Natural killer cell (primary cell): ENCODE data around the gene CYP4V2. TPM values are rescaled to one million over a fixed set of nuclear protein-coding genes. Genes with fewer than 3 reads are reported as not detected.

Source experiments
- ATAC-seq, 3 donors: fragments of 150-1000 bp in 2 of 3; fragments of 200-7000 bp in 1 of 3; cut with Tn5 transposase; 1 replicate in 1 of 3; 2 replicates in 2 of 3; pipeline ENCODE4 v1.10.0; 2021; ENCODE audit warnings: mild to moderate bottlenecking in 2 of 3, moderate library complexity in 2 of 3
- DNase-seq, 2 donors: peaks; one replicate each; pipeline versions ENCODE4 v3.0.0 to v3.0.0-alpha.2; 2013 to 2021; ENCODE audit warnings: mixed read lengths in 1 of 2
- H3K27ac ChIP-seq: one replicate; pipeline ENCODE4 v1.5.1; 2013; ENCODE audit warnings: mild to moderate bottlenecking, low read length
- H3K27me3 ChIP-seq: one replicate; pipeline ENCODE4 v1.6.1; 2013; ENCODE audit warnings: low read length; ENCODE audit not compliant: control insufficient read depth, insufficient read depth
- H3K36me3 ChIP-seq: one replicate; pipeline ENCODE4 v1.6.1; 2013; ENCODE audit warnings: low read length; ENCODE audit not compliant: control insufficient read depth, insufficient read depth
- H3K4me1 ChIP-seq: one replicate; pipeline ENCODE4 v1.6.1; 2013; ENCODE audit warnings: low read length; ENCODE audit not compliant: control insufficient read depth, insufficient read depth
- H3K4me3 ChIP-seq: one replicate; pipeline ENCODE4 v1.5.1; 2013; ENCODE audit warnings: low read length
- H3K9me3 ChIP-seq: one replicate; pipeline ENCODE4 v1.6.1; 2013; ENCODE audit warnings: low read length; ENCODE audit not compliant: control insufficient read depth, insufficient read depth
- H3K27ac Mint-ChIP-seq, 2 donors: one replicate each; pipeline ENCODE4 v1.8.0; 2022; ENCODE audit warnings: mild to moderate bottlenecking in 2 of 2, mixed read lengths in 2 of 2, moderate library complexity in 1 of 2
- H3K27me3 Mint-ChIP-seq, 2 donors: one replicate each; pipeline ENCODE4 v1.8.0; 2022; ENCODE audit warnings: low read depth in 2 of 2, mixed read lengths in 2 of 2
- H3K36me3 Mint-ChIP-seq: one replicate; pipeline ENCODE4 v1.8.0; 2022; ENCODE audit warnings: mixed read lengths
- H3K4me1 Mint-ChIP-seq, 2 donors: one replicate each; pipeline ENCODE4 v1.8.0; 2022; ENCODE audit warnings: mixed read lengths in 2 of 2
- H3K4me3 Mint-ChIP-seq: one replicate; pipeline ENCODE4 v1.8.0; 2022; ENCODE audit warnings: mild to moderate bottlenecking, moderate library complexity, mixed read lengths
- H3K9me3 Mint-ChIP-seq, 2 donors: one replicate each; pipeline ENCODE4 v1.8.0; 2022; ENCODE audit warnings: mixed read lengths in 2 of 2
- CTCF ChIP-seq: fragments of 200-600 bp; IDR thresholded peaks from one replicate; pipeline ENCODE4 v1.8.0; 2022; ENCODE audit warnings: antibody characterized with exemption
- WGBS: methylation state at CpG from one replicate; pipeline ENCODE4 v1.1.7; 2013; ENCODE audit warnings: missing lambda C conversion rate; ENCODE audit not compliant: insufficient coverage; 5-methylcytosine and 5-hydroxymethylcytosine counted together
- intact Hi-C: fragments of 100-400 bp; cut with micrococcal nuclease; formaldehyde crosslinking; loops from one replicate; pipeline ENCODE4 v1.14.2; 2022
- total RNA-seq, 4 donors: library from RNA; stranded (reverse); fragments of 120-200 nt in 1 of 4; gene quantifications; one replicate each; pipeline versions ENCODE4 v1.2.3 to v1.2.4, GENCODE V29; 2013 to 2022

The CYP4V2 gene
- total RNA-seq, 3 donors from 2014 or later (not counting 1 experiment from before 2014, with no cell fraction given), result 27.9 to 32.5 (median 31.7) TPM

- intact Hi-C loops, result no loop called here
- no peaks in the 10 kb centered on the region for H3K36me3 Mint-ChIP-seq
- no peaks in the 10 kb centered on the region for H3K4me1 ChIP-seq
- peaks cover 0 to 6% of the 10 kb centered on the region in 2 donors for H3K4me1 Mint-ChIP-seq
- H3K4me3 ChIP-seq, result no peak overlapping the region
- TF ChIP-seq CTCF, result no peak
- H3K9me3 Mint-ChIP-seq, result no peaks in the 10 kb centered on the region
- no peak overlapping the region for H3K4me3 Mint-ChIP-seq
- peaks cover 17% of the 10 kb centered on the region for H3K27me3 ChIP-seq
- no peak overlapping the region for H3K27ac Mint-ChIP-seq
- ATAC-seq (no peak), DNase-seq (no peak)
- H3K27ac ChIP-seq, result no peak overlapping the region
- H3K9me3 ChIP-seq, result no peaks in the 10 kb centered on the region
- peaks cover 35 to 40% of the 10 kb centered on the region in 2 donors for H3K27me3 Mint-ChIP-seq
- no peaks in the 10 kb centered on the region for H3K36me3 ChIP-seq
- WGBS, result 65% methylated on average over 8 of the region's 9 CpGs
These were observed 44.9 kb upstream of the CYP4V2 start for GRCh38 chr4:186146458-186146857.

GRCh38 chr4:186148336-186148975, 42.9 kb upstream of the CYP4V2 start:
- Histone ChIP-seq H3K4me1 (no peaks in the 10 kb centered on the region), H3K27ac (no peak overlapping the region), H3K36me3 (no peaks in the 10 kb centered on the region), H3K27me3 (peaks cover 15% of the 10 kb centered on the region), H3K9me3 (no peaks in the 10 kb centered on the region), H3K4me3 (no peak overlapping the region)
- 100% methylated on average over 1 of the region's 1 CpG for WGBS
- no peaks in the 10 kb centered on the region for H3K9me3 Mint-ChIP-seq
- H3K27ac Mint-ChIP-seq, result no peak overlapping the region
- ATAC-seq (no peak), DNase-seq (no peak)
- H3K4me3 Mint-ChIP-seq, result no peak overlapping the region
- peaks cover 33 to 48% of the 10 kb centered on the region in 2 donors for H3K27me3 Mint-ChIP-seq
- peaks cover 0 to 6% of the 10 kb centered on the region in 2 donors for H3K4me1 Mint-ChIP-seq
- intact Hi-C loops, result no loop called here
- TF ChIP-seq CTCF, result no peak
- no peaks in the 10 kb centered on the region for H3K36me3 Mint-ChIP-seq

GRCh38 chr4:186149872-186150271, 41.5 kb upstream of the CYP4V2 start:
- TF ChIP-seq CTCF, result no peak
- Histone ChIP-seq H3K9me3 (no peaks in the 10 kb centered on the region), H3K36me3 (no peaks in the 10 kb centered on the region), H3K4me3 (no peak overlapping the region), H3K4me1 (no peaks in the 10 kb centered on the region), H3K27me3 (peaks cover 8% of the 10 kb centered on the region), H3K27ac (no peak overlapping the region)
- 80% methylated on average over 13 of the region's 14 CpGs for WGBS
- H3K27ac Mint-ChIP-seq, result no peak overlapping the region
- intact Hi-C loops, result no loop called here
- H3K36me3 Mint-ChIP-seq, result no peaks in the 10 kb centered on the region
- DNase-seq (peak in 1 of 2 donors; percentile 48), ATAC-seq (no peak)
- H3K4me3 Mint-ChIP-seq, result no peak overlapping the region
- H3K4me1 Mint-ChIP-seq, result no peaks in the 10 kb centered on the region
- H3K27me3 Mint-ChIP-seq, result peaks cover 25 to 57% of the 10 kb centered on the region in 2 donors
- H3K9me3 Mint-ChIP-seq, result no peaks in the 10 kb centered on the region

GRCh38 chr4:186150926-186151325, 40.4 kb upstream of the CYP4V2 start:
- Histone ChIP-seq H3K36me3 (no peaks in the 10 kb centered on the region), H3K4me1 (no peaks in the 10 kb centered on the region), H3K27me3 (no peaks in the 10 kb centered on the region), H3K4me3 (no peak overlapping the region), H3K9me3 (no peaks in the 10 kb centered on the region), H3K27ac (no peak overlapping the region)
- H3K4me1 Mint-ChIP-seq, result no peaks in the 10 kb centered on the region
- no peak overlapping the region for H3K4me3 Mint-ChIP-seq
- no peak for ATAC-seq
- H3K9me3 Mint-ChIP-seq, result no peaks in the 10 kb centered on the region
- DNase-seq, result no peak
- TF ChIP-seq CTCF, result no peak
- WGBS, result 89% methylated on average over 13 of the region's 13 CpGs
- H3K27me3 Mint-ChIP-seq, result peaks cover 27 to 59% of the 10 kb centered on the region in 2 donors
- H3K27ac Mint-ChIP-seq, result no peak overlapping the region
- H3K36me3 Mint-ChIP-seq, result no peaks in the 10 kb centered on the region
- intact Hi-C loops, result no loop called here
